Psoas muscle (tissue), 8 donors: ENCODE results near the gene NGF. TPM values are rescaled to one million over a fixed set of nuclear protein-coding genes. Genes with fewer than 3 reads are reported as not detected.

ENCODE experiments used
- ATAC-seq, 4 donors: fragments of 200-7000 bp; cut with Tn5 transposase; one replicate each; pipeline ENCODE4 v1.9.1; 2020; ENCODE audit warnings: moderate library complexity in 3 of 4, mild to moderate bottlenecking in 2 of 4
- DNase-seq, 2 donors: peaks; one replicate each; pipeline ENCODE4 v3.0.0-alpha.2; 2020
- H3K27ac ChIP-seq: fragments of 200-600 bp; one replicate; pipeline ENCODE4 v1.8.0; 2022
- H3K27me3 ChIP-seq, 3 donors: fragments of 200-600 bp in 1 of 3; one replicate each; pipeline versions ENCODE4 v1.6.1 to v1.8.0; 2013 to 2022; ENCODE audit warnings: low read length in 2 of 3, mild to moderate bottlenecking in 2 of 3, moderate library complexity in 1 of 3; ENCODE audit not compliant: insufficient read depth in 3 of 3
- H3K36me3 ChIP-seq, 2 donors: fragments of 200-600 bp in 1 of 2; one replicate each; pipeline versions ENCODE4 v1.6.1 to v1.8.0; 2013 to 2022; ENCODE audit warnings: low read depth in 1 of 2, mild to moderate bottlenecking in 1 of 2, moderate library complexity in 1 of 2; ENCODE audit not compliant: insufficient read depth in 1 of 2
- H3K4me1 ChIP-seq: fragments of 200-600 bp; one replicate; pipeline ENCODE4 v1.8.0; 2022
- H3K4me3 ChIP-seq: fragments of 200-600 bp; one replicate; pipeline ENCODE4 v1.8.0; 2022; ENCODE audit warnings: mild to moderate bottlenecking
- H3K9me3 ChIP-seq: fragments of 200-600 bp; one replicate; pipeline ENCODE4 v1.8.0; 2022
- CTCF ChIP-seq: fragments of 200-600 bp; IDR thresholded peaks from one replicate; pipeline ENCODE4 v1.8.0; 2022; ENCODE audit warnings: antibody characterized with exemption
- WGBS, 3 donors: extraction: QIAGEN DNeasy Blood & Tissue Kit; methylation state at CpG; one replicate each; pipeline versions ENCODE4 v1.1.6 to v1.1.7; 2013; 5-methylcytosine and 5-hydroxymethylcytosine counted together
- intact Hi-C, 2 donors: fragments of 100-400 bp; cut with DNase I; formaldehyde crosslinking; loops; one replicate each; pipeline versions ENCODE4 v1.11.0 to v1.14.2; 2022
- polyA plus RNA-seq, 3 donors: library from polyadenylated mRNA; stranded (reverse); fragments of 200-250 nt; gene quantifications; one replicate each; pipeline ENCODE4 v1.2.3, GENCODE V29; 2013
- total RNA-seq, 4 donors: library from RNA; stranded (reverse); fragmentation: NEBNext Ultra II Directional in 2 of 4; extraction: Animal tissue kit (Norgen Biotek cat#: 25700) in 2 of 4; gene quantifications; one replicate each; pipeline versions ENCODE4 v1.2.1 to v1.2.4, GENCODE V29; 2021 to 2023
- donor health status: healthy with polysubstance abuse.
- donor health status: DM: no; HTN: no; CAD: no; lungs with moderate emphysema.
- donor health status: Bipolar disorder and iron deficiency.
- donor health status: healthy.
- donor health status: DM: yes; HTN: yes; CAD: no.
- donor health status: DM: no; HTN: no; CAD: no.
- donor health status: DM: no; HTN: no; CAD: no.
- donor health status: DM: yes; HTN: yes; CAD: no.

Gene NGF
- total and polyA plus RNA-seq, 7 donors = 0.27 to 1.4 (median 0.57) TPM

- DNase-seq (no peak), ATAC-seq (no peak)
- H3K27me3 ChIP-seq = no peaks in the 10 kb centered on the region
- no peaks in the 10 kb centered on the region for H3K4me1 ChIP-seq
- no peak overlapping the region for H3K4me3 ChIP-seq
- intact Hi-C loops = no loop called here
- no peak overlapping the region for H3K27ac ChIP-seq
- TF ChIP-seq CTCF = no peak
- WGBS, 3 donors = 87 to 94% (median 89%) methylated on average over 3 of the region's 3 CpGs
- H3K9me3 ChIP-seq = no peaks in the 10 kb centered on the region
- H3K36me3 ChIP-seq = no peaks in the 10 kb centered on the region
These were observed 49.4 kb downstream of the NGF start for GRCh38 chr1:115288591-115289198.

GRCh38 chr1:115286431-115287205, 51.4 kb downstream of the NGF start:
- no peak for ATAC-seq

GRCh38 chr1:115284209-115284608, 53.8 kb downstream of the NGF start:
- 75 to 92% (median 83%) methylated on average over 6 of the region's 6 CpGs for WGBS, 3 donors
- DNase-seq (no peak), ATAC-seq (no peak)
- intact Hi-C loops = no loop called here
- no peak for TF ChIP-seq CTCF
- Histone ChIP-seq H3K9me3 (no peaks in the 10 kb centered on the region), H3K4me3 (no peak overlapping the region), H3K4me1 (no peaks in the 10 kb centered on the region), H3K27me3 (no peaks in the 10 kb centered on the region), H3K27ac (no peak overlapping the region), H3K36me3 (no peaks in the 10 kb centered on the region)

More at GRCh38 chr1:115286431-115287205, 51.4 kb downstream of the NGF start:
- no peak for DNase-seq
- intact Hi-C loops = no loop called here
- Histone ChIP-seq H3K4me1 (no peaks in the 10 kb centered on the region), H3K36me3 (no peaks in the 10 kb centered on the region), H3K27ac (no peak overlapping the region), H3K27me3 (no peaks in the 10 kb centered on the region), H3K9me3 (no peaks in the 10 kb centered on the region), H3K4me3 (no peak overlapping the region)
- WGBS, 3 donors = 90 to 92% (median 92%) methylated on average over 30 of the region's 30 CpGs
- TF ChIP-seq CTCF = no peak

- WGBS, 3 donors = 84 to 95% (median 91%) methylated on average over 20 of the region's 20 CpGs
- Histone ChIP-seq H3K36me3 (no peaks in the 10 kb centered on the region), H3K9me3 (no peaks in the 10 kb centered on the region), H3K4me3 (no peak overlapping the region), H3K27ac (peak overlapping the region; percentile 46), H3K4me1 (no peaks in the 10 kb centered on the region), H3K27me3 (no peaks in the 10 kb centered on the region)
- DNase-seq = no peak
- TF ChIP-seq CTCF = no peak
- intact Hi-C loops = no loop called here
- peak in 1 of 4 donors; percentile 16 for ATAC-seq
These were observed 54.3 kb downstream of the NGF start for GRCh38 chr1:115283681-115284146.
